Heart right ventricle (tissue), 16 donors: ENCODE measurements around the gene SBF2. TPM values are rescaled to one million over a fixed set of nuclear protein-coding genes. Genes with fewer than 3 reads are reported as not detected.

Experiments used
- ATAC-seq, 8 donors: fragments of 200-7000 bp; cut with Tn5 transposase; one replicate each; pipeline ENCODE4 v1.9.1; 2020; ENCODE audit warnings: mild to moderate bottlenecking in 8 of 8, moderate library complexity in 8 of 8, moderate number of reproducible peaks in 1 of 8
- DNase-seq, 2 donors: peaks; one replicate each; pipeline ENCODE4 v3.0.0-alpha.2; 2020
- H3K27ac ChIP-seq, 10 donors: fragments of 200-600 bp; sonication (generic) in 2 of 10; one replicate each; pipeline versions ENCODE4 v1.5.0 to v1.8.0; 2020 to 2022; ENCODE audit warnings: mild to moderate bottlenecking in 3 of 10
- H3K27me3 ChIP-seq, 7 donors: fragments of 200-600 bp; one replicate each; pipeline ENCODE4 v1.8.0; 2021 to 2022; ENCODE audit warnings: mild to moderate bottlenecking in 2 of 7
- H3K36me3 ChIP-seq, 9 donors: fragments of 200-600 bp; sonication (generic) in 1 of 9; one replicate each; pipeline versions ENCODE4 v1.5.0 to v1.8.0; 2020 to 2022; ENCODE audit warnings: mild to moderate bottlenecking in 2 of 9
- H3K4me1 ChIP-seq, 9 donors: fragments of 200-600 bp; sonication (generic) in 1 of 9; one replicate each; pipeline versions ENCODE4 v1.5.0 to v1.8.0; 2020 to 2022; ENCODE audit warnings: mild to moderate bottlenecking in 4 of 9
- H3K4me3 ChIP-seq, 10 donors: fragments of 200-600 bp; sonication (generic) in 2 of 10; one replicate each; pipeline versions ENCODE4 v1.5.0 to v1.8.0; 2020 to 2022; ENCODE audit warnings: mild to moderate bottlenecking in 7 of 10, moderate library complexity in 2 of 10
- H3K9me3 ChIP-seq, 11 donors: fragments of 200-600 bp in 10 of 11; sonication (generic) in 2 of 11; one replicate each; pipeline versions ENCODE4 v1.5.0 to v1.8.0; 2013 to 2022; ENCODE audit warnings: mild to moderate bottlenecking in 2 of 11, control low read depth in 1 of 11, moderate library complexity in 1 of 11
- CTCF ChIP-seq, 9 donors: fragments of 200-600 bp; sonication (generic) in 2 of 9; IDR thresholded peaks; one replicate each; pipeline versions ENCODE4 v1.5.0 to v1.8.0; 2021 to 2022; ENCODE audit warnings: antibody characterized with exemption in 9 of 9, mild to moderate bottlenecking in 5 of 9, moderate library complexity in 1 of 9
- WGBS, 2 donors: extraction: QIAGEN DNeasy Blood & Tissue Kit; methylation state at CpG; one replicate each; pipeline ENCODE4 v1.1.7; 2013; ENCODE audit warnings: inconsistent platforms in 1 of 2; 5-methylcytosine and 5-hydroxymethylcytosine counted together
- intact Hi-C, 10 donors: fragments of 100-400 bp; cut with DNase I; formaldehyde crosslinking; loops; one replicate each; pipeline versions ENCODE4 v1.11.1 to v1.14.2; 2022
- polyA plus RNA-seq, 2 donors: library from polyadenylated mRNA; stranded (reverse); fragments of 200-250 nt; gene quantifications; one replicate each; pipeline ENCODE4 v1.2.3, GENCODE V29; 2013
- total RNA-seq, 10 donors: library from RNA; stranded (reverse); fragmentation: NEBNext Ultra II Directional in 3 of 10; extraction: Animal tissue kit (Norgen Biotek cat#: 25700) in 3 of 10; gene quantifications; one replicate each; pipeline versions ENCODE4 v1.2.1 to v1.2.4, GENCODE V29; 2021 to 2023
- donor health status: Arrhythmogenic right ventricular cardiomyopathy.
- donor health status: ischemic (EF 13 %, LVEDD 7.1; RV severe dilation, severe dysfunction).
- donor health status: healthy with polysubstance abuse.
- donor health status: DM: no; HTN: yes; CAD: no.
- donor health status: DM: no; HTN: no; CAD: no.
- donor health status: ischemic (EF 25% LVEDD 6.9; RV normal size, moderate dysfunction).
- donor health status: ischemic (EF 25% LVEDD 5.7; RV mildly dilated, moderate dysfunction).
- donor health status: healthy.
- donor health status: DM: yes; HTN: yes; CAD: no.
- donor health status: Ischemic cardiomyopathy.
- donor health status: ischemic (EF 35%, LVEDD 5.7; RV mildly dilated, moderate dysfunction).
- donor health status: nonischemic (EF 11% LVEDD 7.7; RV severe dilation, severe dysfunction).
- donor health status: DM: yes; HTN: yes; CAD: no.
- donor health status: PGD.
- donor health status: ischemic (EF 29% LVEDD 5.4; RV normal size, mild dysfunction).
- donor health status: nonischemic (EF 23%, LVEDD 6.1; RV moderate dilation, normal function).

The SBF2 gene
- total and polyA plus RNA-seq, 12 donors: 8.9 to 27.1 (median 21.2) TPM

GRCh38 chr11:10097615-10098014, 196.4 kb downstream of the SBF2 start:
- ATAC-seq: peak in 7 of 8 donors; percentile 18 to 75 (median 69)

GRCh38 chr11:10096987-10097386, 197.0 kb downstream of the SBF2 start:
- Histone ChIP-seq H3K27ac (peak overlapping the region in 8 of 10 donors; percentile 15 to 59 (median 52)), H3K27me3 (no peaks in the 10 kb centered on the region), H3K9me3 (peaks cover 0 to 30% (median 17%) of the 10 kb centered on the region in 11 donors), H3K36me3 (peaks cover 0 to 4% (median 0%) of the 10 kb centered on the region in 9 donors), H3K4me3 (no peak overlapping the region), H3K4me1 (peaks cover 0 to 12% (median 0%) of the 10 kb centered on the region in 9 donors)
- peak in 6 of 8 donors; percentile 22 to 77 (median 70) for ATAC-seq
- 74 to 85% methylated on average over 5 of the region's 5 CpGs for WGBS, 2 donors
- intact Hi-C loops: no loop called here
- DNase-seq: no peak
- no peak for TF ChIP-seq CTCF (IDR thresholded peaks at IDR 0.05)

More at GRCh38 chr11:10097615-10098014, 196.4 kb downstream of the SBF2 start:
- TF ChIP-seq CTCF (IDR thresholded peaks at IDR 0.05): no peak
- no peaks in the 10 kb centered on the region for H3K27me3 ChIP-seq
- H3K36me3 ChIP-seq: peaks cover 0 to 4% (median 0%) of the 10 kb centered on the region in 9 donors
- peak in 1 of 2 donors; percentile 6 for DNase-seq
- intact Hi-C loops: no loop called here
- peaks cover 0 to 30% (median 17%) of the 10 kb centered on the region in 11 donors for H3K9me3 ChIP-seq
- no peak overlapping the region for H3K4me3 ChIP-seq
- H3K4me1 ChIP-seq: peaks cover 0 to 11% (median 0%) of the 10 kb centered on the region in 9 donors
- H3K27ac ChIP-seq: peak overlapping the region in 9 of 10 donors; percentile 4 to 59 (median 50)
- WGBS, 2 donors: 72 to 80% methylated on average over 4 of the region's 4 CpGs

GRCh38 chr11:10095412-10096208, 198.4 kb downstream of the SBF2 start:
- Histone ChIP-seq H3K27me3 (no peaks in the 10 kb centered on the region), H3K4me3 (no peak overlapping the region), H3K9me3 (peaks cover 0 to 30% (median 17%) of the 10 kb centered on the region in 11 donors), H3K27ac (no peak overlapping the region), H3K36me3 (peaks cover 0 to 4% (median 0%) of the 10 kb centered on the region in 9 donors), H3K4me1 (peaks cover 0 to 17% (median 0%) of the 10 kb centered on the region in 9 donors)
- no peak for TF ChIP-seq CTCF (IDR thresholded peaks at IDR 0.05)
- WGBS, 2 donors: 94 to 97% methylated on average over 4 of the region's 4 CpGs
- intact Hi-C loops: no loop called here
- ATAC-seq: no peak
- no peak for DNase-seq

- no peak for ATAC-seq
- intact Hi-C loops: no loop called here
Measured at GRCh38 chr11:10092426-10092825, 201.6 kb downstream of the SBF2 start.

More at GRCh38 chr11:10092426-10092825, 201.6 kb downstream of the SBF2 start:
- H3K36me3 ChIP-seq: no peaks in the 10 kb centered on the region
- peaks cover 0 to 22% (median 6%) of the 10 kb centered on the region in 9 donors for H3K4me1 ChIP-seq
- 94 to 98% methylated on average over 5 of the region's 5 CpGs for WGBS, 2 donors
- DNase-seq: no peak
- peaks cover 0 to under 1% (median 0%) of the 10 kb centered on the region in 11 donors for H3K9me3 ChIP-seq
- TF ChIP-seq CTCF (IDR thresholded peaks at IDR 0.05): no peak
- H3K4me3 ChIP-seq: no peak overlapping the region
- H3K27ac ChIP-seq: no peak overlapping the region
- H3K27me3 ChIP-seq: no peaks in the 10 kb centered on the region
